GM12873 (cell line): ENCODE measurements around the gene SUN2.

ENCODE experiments used
- CTCF ChIP-seq: IDR thresholded peaks from 2 replicates; pipeline ENCODE4 v1.5.1; 2012; ENCODE audit warnings: low read depth, mild to moderate bottlenecking, moderate library complexity, low read length, control low read depth; ENCODE audit not compliant: insufficient read depth; ENCODE audit errors: missing control alignments

SUN2 gene

GRCh38 chr22:38775656-38776055 is 19.9 kb upstream of the SUN2 start:
- TF ChIP-seq CTCF, result no peak

- no peak for TF ChIP-seq CTCF
These were observed 18.8 kb upstream of the SUN2 start for GRCh38 chr22:38774496-38775166.

GRCh38 chr22:38773363-38773946 is 17.7 kb upstream of the SUN2 start:
- no peak for TF ChIP-seq CTCF

- no peak for TF ChIP-seq CTCF
These were observed 16.8 kb upstream of the SUN2 start for GRCh38 chr22:38772623-38772873.

- TF ChIP-seq CTCF, result no peak
These were observed 14.6 kb upstream of the SUN2 start for GRCh38 chr22:38770257-38770949.

GRCh38 chr22:38768036-38768435 is 12.2 kb upstream of the SUN2 start:
- no peak for TF ChIP-seq CTCF

- no peak for TF ChIP-seq CTCF
These were observed 11.5 kb upstream of the SUN2 start for GRCh38 chr22:38767313-38767712.
